GM12874 (cell line): ENCODE results near the gene CELF2.

Source experiments
- TF ChIP-seq, protein P1 (sequence below): IDR thresholded peaks from 2 replicates; pipeline ENCODE4 v1.5.1; 2011; ENCODE audit warnings: low read depth, mild to moderate bottlenecking, control low read depth, low read length, moderate library complexity; ENCODE audit not compliant: insufficient read depth

Gene CELF2

DNA sequence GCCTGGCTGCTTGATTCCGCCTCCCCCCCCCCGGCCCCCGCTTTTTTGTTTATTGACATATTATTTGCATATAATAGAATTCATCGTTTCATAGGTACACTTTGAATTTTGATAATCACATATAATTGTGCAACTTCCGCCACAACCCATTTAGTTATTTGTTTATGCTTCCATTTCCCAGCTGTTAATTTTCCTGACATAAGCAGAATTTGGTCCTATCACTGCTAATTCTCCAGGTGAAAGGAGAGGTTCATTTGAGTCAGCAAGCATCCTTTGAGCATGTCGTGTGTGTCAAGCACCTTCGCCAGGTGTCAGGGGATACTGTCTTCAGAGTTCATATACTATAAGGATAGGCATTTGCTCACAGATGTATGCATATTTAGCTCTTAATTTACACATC, 102.2 kb downstream of the CELF2 start:
- TF ChIP-seq, protein P1, sequence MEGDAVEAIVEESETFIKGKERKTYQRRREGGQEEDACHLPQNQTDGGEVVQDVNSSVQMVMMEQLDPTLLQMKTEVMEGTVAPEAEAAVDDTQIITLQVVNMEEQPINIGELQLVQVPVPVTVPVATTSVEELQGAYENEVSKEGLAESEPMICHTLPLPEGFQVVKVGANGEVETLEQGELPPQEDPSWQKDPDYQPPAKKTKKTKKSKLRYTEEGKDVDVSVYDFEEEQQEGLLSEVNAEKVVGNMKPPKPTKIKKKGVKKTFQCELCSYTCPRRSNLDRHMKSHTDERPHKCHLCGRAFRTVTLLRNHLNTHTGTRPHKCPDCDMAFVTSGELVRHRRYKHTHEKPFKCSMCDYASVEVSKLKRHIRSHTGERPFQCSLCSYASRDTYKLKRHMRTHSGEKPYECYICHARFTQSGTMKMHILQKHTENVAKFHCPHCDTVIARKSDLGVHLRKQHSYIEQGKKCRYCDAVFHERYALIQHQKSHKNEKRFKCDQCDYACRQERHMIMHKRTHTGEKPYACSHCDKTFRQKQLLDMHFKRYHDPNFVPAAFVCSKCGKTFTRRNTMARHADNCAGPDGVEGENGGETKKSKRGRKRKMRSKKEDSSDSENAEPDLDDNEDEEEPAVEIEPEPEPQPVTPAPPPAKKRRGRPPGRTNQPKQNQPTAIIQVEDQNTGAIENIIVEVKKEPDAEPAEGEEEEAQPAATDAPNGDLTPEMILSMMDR, result no peak

DNA sequence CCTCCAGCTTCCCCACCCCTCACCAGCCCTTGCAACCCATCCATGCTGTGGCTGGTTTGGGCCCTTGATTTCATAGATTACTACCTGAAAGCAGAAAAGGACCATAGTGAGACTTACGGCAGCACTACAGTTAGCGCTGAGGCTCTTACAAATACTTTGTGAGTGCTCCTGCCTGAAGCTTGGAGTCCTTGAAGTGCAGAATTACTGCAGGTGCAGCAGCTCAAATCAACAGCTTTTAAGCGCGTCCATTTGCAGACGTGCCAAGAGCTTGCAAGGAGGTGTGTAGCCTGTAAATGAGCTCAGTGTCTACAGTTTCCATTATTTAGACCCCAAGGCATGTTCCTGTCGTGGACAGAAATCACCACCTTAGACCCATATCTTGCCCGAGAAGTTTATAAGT, 103.0 kb downstream of the CELF2 start:
- TF ChIP-seq, protein P1, result no peak

DNA sequence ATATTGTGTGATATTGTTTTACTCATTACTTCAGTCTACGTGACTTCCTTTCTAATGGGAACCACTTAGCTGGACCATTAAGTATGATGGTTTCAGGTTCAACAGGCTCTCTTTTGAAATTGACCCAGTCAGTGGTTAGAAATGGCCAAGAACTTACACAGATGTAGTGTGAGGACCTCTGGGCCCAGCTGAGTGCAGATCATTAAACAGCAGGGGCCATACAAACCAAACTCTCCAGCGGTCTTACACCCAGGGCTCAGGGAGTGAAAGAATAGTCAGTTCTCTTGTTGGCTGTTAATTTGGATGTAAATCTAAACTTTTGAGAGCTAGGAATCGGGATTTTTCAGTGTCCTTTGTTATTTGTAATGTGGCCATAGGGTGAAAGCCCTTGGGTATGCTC, 107.3 kb downstream of the CELF2 start:
- TF ChIP-seq, protein P1, result no peak

DNA sequence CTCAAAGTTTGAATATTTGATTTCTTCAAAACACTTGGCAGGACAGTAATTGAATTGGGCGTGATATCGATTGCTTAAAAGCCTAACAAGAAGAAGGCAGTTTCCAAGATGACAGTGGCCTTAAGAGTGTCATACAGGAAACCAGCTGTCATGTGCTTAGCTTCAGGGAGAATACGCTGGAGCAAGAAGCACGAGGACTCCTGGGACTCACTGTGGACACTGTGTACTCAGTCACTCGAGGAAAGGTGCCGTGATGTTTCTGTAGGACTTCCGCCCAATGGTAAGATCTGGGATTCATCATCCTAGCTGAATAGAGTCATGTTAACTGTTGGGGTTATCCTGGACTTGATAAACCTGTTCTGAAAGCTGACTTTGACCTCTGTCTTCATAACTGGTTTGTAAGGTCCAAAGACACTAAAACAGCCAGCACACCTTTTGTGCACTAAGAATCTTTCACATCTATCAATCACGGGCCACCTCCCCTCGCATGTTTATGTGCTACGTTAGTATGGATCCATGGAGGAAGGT, 113.5 kb downstream of the CELF2 start:
- TF ChIP-seq, protein P1, result no peak

DNA sequence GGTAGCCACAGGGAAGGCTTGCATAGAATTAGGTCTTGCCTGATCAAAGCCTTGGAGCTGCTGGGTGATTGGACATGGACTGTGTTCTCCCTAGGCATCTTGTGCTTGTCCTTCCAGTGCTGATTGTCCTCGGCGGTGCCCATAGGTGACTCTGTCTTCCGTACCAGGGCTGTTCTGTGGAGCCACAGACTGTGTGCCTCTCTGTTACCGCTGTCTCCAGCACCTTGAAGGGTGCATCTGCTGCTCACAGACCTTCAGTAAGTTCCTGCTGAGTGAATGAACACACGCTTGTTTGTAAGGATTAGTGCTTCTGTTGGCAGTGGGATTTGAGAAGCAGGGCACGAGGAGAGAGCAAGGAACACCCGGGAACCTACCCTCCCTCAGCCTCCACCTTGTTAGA, 116.7 kb downstream of the CELF2 start:
- TF ChIP-seq, protein P1, result no peak

DNA sequence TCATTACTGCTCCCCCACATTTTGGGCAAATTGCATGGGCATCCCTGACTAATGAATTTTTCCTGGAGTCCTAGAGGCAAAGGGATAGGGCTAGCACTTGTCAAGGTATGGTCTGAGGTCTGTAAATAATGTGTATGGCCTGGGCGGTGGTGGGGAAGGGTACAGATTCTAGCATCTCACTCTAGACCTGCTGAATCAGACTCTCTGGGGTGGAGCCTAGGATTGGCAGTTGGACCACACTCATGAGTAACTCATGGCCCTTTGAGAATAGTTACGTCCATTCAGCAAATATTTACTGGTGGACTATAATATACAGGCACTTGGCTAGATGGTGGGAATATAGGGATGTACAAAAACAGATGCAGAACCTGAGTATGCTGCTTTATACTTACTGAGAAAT, 118.0 kb downstream of the CELF2 start:
- TF ChIP-seq, protein P1, result no peak

DNA sequence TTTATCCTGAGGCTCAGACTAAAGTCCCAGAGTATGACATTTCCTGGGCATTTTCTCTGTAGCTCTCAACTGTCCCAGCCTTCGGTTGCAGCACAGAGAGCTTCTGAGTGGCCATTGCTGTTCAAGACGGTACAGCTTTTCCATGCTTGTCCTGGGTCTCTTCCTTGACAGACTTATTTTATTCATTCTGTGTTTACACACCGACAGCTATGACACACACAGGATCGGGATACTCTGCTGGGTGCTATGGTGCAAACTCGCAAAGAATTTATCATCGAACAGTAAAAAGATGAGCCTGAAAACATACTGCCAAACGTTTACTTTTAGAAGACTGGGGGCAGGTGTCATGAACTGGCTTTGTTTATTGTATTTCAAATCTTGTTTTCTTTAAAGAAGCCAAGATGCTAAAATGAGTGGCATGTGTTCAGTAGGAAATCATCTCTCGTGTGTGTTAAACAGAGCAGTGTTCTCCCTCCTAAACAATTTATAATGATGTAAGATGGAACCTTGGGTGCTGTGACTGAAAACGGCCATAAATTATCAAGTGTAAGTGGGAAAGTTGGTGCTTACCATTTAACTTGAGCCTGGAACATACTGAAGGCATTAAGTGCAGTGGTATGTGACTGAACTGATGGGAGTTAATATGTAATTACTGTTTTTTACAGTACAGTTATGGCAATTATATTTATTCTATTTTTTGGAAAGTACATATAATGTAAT, 120.8 kb downstream of the CELF2 start:
- TF ChIP-seq, protein P1, result no peak

DNA sequence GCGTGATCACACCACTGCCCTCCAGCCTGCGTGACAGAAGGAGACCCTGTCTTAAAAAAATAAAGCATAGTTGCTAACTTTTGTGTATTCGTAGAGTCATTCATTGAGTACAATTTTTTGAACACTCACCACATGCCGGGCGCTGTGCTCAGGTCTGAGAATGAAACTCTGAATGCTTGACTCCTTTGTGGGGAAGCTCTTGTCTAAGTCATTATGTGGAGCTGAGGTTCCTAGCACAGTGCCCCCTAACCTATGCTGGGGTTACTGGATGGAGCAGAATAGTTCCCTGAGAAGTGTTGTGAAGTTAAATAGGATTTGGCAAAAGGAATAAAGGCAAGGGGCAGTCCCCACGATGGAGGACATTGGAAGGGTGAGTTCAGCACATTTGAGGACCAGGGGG, 123.3 kb downstream of the CELF2 start:
- TF ChIP-seq, protein P1, result no peak
